Islet precursor cell (in vitro differentiated cells): Measurements from ENCODE around the gene FBXL3.
"Not testable (repeated sequence)": the region's sequence is repeated elsewhere in the genome, so short reads cannot be mapped to it uniquely, and the experiment has no call there.

Experiments
- DNase-seq: peaks from one replicate; pipeline ENCODE4 v3.0.0-alpha.2; 2018

FBXL3 gene

DNA sequence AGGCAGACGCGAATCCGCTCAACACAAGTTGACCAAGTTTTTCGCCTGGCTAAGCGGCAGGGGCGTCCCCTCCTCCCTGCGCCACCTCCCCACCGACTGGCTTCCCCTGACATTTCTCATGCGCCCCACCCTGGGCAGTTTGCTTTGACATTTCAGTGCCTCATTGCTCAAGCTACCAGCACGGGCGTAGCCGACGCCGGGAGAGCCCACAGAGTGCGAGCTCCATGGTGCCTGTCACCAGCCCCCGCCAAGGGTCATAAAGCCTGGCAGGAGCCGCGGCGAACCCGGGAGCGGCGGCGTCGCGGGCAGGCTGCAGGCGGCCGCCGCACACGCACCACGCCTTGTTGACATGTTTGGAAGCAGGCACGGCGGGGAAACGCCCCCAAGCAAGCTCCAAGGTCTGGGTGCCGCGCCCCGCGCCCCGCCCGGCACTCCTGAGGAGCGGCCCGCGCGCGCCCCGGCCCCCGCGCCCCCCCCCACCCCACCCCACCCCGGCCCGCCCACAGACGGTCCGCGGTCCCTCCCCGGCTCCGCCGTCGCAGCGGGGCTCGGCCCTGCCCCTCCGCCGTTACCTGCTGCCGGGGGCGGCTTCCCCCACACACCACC is 601 bp downstream of the FBXL3 start:
- peak; percentile 88 for DNase-seq

DNA sequence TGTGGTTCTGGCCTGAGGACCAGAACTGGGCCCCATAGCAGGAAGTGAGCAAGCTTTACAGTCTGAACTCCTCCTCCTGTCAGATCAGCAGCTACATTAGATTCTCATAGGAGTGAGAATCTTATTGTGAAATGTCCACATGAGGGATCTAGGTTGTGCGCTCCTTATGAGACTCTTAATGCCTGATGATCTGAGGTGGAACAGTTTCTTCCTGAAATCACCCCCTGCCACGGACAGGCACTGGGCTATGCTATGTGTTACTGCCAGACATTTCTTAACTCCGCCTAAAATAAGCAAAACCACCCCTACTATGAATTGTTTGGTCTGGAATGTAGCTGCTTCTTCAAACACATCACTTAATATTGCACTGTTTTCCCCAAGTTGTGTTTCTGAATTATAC is 4.6 kb downstream of the FBXL3 start:
- DNase-seq = no peak

DNA sequence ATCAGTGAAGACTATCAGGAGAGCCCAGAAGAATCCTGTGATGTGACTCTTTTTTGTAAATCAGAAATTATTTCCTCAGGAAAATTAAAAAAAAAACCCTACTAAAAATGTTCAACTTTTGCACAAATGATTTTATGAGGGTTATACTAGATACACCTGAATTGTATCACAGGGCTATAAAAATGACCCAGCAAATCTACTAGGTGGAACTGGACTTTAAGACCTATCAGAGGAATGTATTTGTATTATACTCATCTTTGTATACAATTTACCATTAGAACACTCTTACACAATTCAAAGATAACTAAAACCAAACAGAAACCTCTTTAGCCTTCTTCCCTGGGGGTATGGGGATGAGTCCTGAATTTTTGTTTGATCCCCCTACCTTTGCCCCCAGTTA is 7.2 kb downstream of the FBXL3 start:
- DNase-seq = no peak

DNA sequence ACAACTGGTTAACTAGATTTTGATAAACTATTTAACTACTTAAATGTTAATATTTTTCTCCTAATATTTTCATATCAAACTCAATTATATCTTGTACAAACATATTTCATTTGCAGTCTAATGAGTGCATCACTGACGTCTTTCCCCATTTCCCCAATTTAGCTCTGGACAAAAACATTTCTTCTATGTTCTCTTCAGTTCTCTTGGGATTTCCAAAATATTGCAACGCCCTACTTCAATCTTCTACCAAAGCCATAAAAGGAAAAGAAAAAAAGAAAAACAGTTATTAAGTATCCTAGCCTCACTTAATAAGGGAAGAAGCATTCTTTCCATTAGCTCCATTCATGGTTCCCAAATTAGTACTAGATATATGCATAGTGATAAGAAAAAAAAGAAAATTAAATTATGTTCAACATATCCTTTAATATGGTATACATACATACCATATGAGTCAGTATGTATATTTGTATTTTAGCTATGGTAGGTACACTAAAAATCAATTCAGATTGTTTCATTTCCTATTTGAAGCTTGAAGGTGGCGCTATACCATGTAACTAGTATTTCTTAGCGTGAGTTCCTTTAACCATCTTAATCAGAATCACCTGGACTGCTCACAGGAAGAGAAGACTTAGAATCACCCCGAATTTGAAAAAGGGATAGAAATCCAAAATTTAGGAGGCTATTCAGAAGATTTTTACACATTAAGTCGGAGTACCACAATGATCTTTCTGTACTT is 9.9 kb downstream of the FBXL3 start:
- no peak for DNase-seq

DNA sequence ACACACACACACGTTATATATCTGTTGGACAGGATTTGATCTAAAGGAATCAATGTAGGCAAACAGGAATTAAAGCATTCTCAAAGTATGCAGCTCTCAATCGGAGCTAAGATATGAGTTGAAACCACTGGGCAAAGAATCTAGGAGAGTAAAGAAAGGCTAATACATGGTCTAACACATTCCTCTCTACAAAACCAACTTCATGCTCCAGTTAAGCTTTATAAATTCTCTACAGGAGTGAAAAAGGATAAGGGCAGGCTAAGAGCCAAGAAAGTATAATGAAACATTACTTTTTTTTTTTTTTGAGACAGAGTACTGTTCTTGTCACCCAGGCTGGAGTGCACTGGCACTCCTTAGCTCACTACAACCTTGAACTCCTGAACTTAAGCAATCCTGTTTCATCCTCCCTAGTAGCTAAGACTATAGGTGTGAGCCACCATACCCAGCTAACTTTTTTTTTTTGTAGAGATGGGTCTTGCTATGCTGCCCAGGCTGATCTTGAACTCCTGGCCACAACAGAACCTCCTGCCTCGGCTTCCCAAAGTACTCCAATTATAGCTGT is 10.6 kb downstream of the FBXL3 start:
- no peak for DNase-seq

DNA sequence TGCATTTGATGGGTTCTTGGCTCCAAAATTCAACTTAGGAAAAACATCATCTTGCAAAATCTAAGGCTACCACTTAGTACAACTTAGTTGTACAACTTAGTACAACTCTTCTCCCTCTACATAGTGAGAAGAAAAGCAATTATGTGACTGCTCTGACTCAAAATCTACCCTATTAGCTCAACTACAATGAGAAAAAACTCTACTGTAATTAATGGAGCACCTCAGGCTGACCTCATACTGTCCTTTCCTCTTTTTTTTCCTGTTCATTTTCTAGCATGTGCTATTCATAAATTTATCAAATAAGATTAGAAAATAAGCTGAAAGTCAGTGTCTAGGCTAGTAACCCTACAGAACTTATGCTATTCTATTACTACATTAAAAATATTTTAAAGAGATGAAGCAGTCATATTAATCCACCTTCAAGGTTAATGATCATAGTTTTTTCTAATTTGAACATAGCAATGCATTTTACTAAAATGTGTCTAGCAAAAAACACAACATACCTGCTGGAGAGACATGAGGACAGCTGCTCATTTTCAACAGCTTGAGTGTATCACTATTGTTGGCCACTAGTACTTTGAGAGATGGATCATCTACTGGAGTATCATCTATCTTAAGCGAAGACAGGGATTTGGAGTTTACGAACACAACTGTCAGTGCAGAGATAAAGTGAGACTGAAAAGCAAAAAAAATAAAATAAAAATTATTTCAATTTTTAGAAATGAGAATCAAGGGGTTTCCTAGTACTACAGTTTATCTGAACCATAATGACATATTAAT is 11.9 kb downstream of the FBXL3 start:
- DNase-seq = no peak

DNA sequence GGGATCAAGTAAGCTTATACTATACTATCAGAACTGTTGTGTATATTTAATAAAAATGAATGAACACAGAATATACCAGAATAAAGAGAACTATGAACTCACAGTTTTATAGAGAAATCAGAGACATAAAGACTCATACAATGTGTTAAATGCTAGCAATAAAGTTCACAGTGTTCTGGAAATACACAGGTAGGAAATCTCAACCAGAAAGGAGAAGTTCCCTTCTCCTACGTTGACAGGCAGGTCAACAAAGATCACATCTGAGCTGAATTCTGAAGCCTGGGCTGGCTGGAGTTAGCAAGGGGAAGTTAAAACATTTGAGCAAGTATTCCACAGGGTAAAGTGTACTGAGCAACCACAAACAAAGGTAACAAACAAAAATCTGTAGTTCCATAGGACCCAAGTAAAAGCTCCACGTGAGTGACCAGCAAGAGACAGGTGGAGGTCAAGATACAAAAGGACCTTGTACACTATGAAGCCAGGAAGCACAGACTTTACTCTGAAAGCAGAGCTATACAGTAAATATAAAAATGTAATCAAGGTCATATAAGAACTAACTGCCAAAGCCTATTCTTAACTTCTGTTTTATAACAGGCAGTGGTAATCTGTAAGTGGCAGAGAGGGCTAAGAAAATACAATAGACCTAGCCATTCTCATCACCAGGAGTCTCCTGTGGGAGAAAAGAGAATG is 13.0 kb downstream of the FBXL3 start:
- DNase-seq = no peak

DNA sequence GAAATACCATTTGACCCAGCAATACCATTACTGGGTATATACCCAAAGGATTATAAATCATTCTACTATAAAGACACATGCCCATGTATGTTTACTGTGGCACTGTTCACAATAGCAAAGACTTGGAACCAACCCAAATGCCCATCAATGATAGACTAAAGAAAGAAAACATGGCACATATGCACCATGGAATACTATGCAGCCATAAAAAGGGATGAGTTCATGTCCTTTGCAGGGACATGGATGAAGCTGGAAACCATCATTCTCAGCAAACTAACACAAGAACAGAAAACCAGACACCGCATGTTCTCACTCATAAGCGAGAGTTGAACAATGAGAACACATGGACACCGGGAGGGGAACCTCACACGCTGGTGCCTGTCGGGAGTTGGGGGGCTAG is 17.2 kb downstream of the FBXL3 start:
- not testable (repeated sequence) for DNase-seq

DNA sequence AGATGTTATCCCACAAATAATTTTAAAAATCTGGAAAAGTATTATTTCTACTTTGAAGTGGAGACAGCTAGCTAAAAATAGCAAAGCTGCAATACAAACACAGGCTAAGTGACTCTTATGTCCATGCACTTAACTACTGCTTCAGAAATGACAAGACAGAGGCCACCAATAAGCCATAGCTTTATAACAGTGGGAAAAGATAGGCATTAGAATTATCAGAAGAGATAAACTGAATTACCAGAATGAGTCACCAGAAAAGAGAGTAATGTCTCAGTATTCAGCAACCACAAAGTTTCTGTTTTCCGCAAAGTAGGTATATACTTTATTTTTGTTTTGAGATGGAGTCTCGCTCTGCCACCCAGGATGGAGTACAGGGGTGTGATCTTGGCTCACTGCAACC is 17.9 kb downstream of the FBXL3 start:
- DNase-seq = no peak

DNA sequence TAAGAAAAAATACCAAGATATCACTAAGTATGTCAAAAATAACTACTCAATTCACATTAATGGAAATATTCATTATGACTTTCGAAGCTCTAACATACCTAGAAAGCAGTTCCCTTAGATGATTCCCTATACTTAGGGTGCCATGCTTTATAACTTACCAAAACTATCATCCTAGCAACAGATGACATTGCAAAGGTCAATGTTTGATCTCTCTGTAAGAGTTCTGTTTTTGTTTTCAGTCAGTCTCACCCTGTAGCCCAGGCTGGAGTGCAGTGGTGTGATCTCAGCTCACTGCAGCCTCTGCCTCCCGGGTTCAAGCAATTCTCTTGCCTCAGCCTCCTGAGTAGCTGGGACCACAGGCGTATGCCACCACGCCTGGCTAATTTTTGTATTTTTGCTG is 18.6 kb downstream of the FBXL3 start:
- DNase-seq = not testable (repeated sequence)

DNA sequence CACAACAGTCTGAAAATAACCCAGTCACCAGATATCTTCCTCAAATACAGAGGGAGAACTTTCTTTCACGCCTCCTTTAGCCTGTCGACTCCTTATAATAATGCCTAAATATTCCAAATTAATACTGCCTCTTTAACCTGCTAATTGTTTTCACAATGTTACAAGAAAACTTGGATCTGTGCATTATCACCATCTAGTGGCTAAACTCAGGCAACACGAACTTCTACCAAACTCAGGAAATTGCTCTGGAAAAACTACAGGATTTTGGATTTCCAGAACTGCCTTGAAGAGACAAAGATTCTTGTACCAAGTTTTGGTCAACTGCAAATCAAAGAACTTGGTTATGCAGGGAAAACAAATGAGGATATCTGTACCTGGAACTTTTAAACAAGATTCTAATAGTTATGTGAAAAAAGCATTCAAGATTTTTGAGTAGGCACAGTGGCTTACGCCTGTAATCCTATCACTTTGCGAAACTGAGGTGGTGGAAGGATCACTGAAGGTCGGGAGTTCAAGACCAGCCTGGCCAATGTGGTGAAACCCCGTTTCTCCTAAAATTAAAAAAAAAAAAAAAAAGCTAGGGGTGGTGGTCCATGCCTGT is 24.3 kb downstream of the FBXL3 start:
- no peak for DNase-seq

DNA sequence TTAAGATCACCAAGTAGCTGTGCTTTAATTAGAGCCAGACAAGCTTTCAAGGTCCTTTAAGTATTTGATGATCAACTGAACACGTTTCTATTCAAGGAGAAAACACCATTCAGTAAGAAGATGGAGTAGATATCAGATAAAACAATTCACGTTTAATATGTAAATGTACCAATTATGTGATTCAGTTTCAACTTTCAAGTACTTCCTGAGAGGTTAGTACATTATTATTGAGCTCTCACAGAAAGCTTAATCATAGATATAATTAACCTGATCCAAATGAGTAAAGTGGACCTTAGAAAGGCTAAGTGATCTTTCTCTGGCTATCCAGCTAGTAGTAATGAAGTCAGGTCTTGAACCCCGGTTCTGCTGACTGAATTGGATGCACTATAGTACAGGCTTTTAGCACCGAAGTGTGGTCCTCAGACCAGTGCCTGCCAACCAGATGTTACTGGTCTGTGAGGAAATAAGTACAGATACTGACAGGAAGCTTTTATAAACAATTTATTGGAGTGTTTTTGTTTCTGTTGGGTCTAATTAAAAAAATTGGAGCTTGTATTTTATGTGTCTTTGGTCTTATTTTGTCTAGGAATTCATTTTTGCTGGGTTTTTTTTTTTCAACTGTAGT is 24.9 kb downstream of the FBXL3 start:
- DNase-seq = no peak

DNA sequence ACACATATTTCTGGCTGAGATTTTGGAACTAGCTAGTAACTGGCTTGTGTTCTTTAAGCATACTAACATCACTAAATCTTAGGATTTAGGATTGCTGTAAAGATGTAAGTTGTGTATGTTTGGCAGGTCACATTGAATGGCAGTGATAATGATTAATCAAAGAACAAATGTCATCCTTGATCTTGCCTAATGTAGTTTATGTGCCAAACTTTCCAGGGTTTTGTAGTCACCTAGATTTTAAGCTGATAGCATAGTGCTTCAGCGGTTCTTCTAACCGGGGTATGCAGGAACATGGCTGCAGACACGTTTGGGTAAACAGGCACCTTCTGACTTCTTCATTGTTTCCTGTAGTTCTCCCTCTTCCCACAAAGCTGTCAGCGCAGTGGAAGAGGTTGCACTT is 25.4 kb downstream of the FBXL3 start:
- DNase-seq = no peak

DNA sequence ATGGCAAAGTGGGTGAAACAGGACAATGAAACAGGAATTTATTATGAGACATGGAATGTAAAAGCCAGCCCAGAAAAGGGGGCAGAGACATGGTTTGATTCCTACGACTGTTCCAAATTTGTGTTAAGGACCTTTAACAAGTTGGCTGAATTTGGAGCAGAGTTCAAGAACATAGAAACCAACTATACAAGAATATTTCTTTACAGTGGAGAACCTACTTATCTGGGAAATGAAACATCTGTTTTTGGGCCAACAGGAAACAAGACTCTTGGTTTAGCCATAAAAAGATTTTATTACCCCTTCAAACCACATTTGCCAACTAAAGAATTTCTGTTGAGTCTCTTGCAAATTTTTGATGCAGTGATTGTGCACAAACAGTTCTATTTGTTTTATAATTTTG is 26.5 kb downstream of the FBXL3 start:
- DNase-seq = no peak

DNA sequence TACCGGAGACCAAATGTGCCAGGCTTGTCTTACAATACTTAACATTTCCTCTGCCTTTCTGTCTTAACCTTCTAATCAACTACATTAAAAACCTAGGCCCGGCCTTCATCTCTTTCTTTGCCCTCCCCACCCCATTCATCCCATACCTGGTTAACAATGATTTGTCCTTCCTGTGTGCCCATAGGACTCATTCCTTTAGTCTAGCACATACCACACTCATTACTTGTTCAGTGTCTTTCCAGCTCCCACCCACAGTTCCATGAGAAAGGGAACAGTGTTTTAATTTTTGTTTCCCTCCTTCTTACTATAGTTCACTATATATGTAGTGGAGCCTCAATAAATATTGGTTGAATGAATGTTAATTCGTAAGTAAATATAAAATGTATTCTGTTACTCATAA is 32.7 kb downstream of the FBXL3 start:
- DNase-seq = no peak

DNA sequence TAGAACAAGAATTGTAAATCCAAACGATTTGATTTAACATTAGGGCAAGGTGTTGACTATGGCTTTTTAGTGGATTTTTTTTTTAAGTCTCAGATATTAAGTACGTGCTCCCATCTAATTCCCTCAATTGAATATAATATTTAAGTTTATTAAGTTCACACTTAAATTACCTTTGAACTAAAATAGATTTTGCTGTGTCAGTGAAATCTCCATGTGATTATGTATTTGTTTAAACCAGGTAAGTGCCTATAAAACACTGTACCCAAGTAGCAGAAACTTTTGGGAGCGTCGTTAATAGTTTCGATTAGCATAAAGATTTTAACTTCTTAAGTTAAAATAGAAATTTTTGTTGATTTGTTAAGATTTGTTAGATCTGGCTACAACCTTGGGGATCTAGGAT is 33.5 kb downstream of the FBXL3 start:
- no peak for DNase-seq

DNA sequence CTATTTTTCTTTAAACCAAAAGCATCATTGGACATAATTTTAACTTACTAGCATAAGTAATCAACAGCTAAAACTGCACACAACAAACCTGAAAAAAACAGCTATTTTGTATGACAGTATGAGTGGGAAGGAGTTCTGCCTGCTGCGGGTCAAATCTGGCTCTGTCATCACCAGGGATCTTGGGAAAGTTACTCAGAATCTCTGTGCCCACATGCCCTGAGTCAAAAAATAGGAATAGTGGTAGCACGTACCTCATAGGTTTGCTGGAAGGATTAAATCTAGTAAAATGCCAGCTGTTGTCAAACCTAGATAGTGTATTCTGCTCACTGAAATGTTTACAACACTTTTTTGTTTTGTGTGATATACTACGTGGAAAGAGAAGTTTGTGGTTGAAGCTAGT is 33.9 kb downstream of the FBXL3 start:
- no peak for DNase-seq

DNA sequence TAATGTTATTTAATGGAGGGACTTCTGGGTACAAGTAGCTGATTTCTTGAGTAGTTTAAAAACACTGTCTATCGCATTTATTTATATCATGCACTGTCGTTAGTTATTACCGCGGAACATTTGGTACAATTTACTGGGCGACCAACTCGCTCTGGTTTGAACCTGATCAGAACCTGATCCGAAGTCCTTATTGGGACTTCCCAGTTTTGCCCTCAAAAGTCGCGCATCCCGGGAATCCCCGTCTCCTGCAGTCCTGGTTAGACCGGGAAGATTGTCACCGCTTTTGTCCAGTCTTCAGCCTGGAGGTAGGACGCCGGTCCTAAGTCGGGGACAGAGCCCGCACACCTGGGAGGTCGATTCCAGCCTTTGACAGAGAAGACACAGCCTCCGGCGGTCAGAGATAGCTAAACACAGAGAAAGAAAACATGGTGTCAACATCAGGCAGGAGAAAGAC is 34.4 kb downstream of the FBXL3 start:
- DNase-seq = peak; percentile 61

DNA sequence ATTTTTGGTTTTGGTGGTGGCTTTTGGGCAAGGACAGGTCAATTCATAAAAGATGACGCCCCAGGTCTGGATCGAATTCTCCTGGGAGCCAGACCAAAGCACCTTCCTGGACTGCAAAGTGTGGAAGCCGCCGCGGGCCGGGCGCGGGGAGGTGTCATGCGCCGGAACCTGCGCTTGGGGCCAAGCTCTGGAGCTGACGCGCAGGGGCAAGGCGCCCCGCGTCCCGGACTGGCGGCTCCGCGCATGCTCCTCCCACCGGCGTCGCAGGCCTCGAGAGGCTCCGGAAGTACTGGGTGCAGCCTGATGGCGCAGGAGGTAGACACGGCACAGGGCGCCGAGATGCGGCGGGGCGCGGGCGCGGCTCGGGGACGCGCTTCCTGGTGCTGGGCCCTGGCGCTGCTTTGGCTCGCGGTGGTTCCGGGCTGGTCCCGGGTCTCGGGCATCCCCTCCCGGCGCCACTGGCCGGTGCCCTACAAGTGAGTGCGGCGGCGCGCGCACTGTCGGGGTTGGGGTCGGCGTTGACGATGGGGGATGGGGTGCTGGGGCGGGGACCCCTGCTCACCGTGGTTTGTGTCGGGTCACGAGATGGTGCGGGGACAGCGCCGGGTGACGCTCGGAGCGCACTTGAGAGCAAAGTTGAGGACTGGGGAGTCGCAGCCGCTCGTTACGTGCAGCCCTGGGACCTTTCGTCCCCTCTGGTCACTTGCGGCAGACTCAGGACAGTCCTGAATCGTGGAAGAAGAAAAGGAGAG is 35.0 kb downstream of the FBXL3 start, which contains the start of gene CLN5:
CLN5 (plus strand) TSS at position 286 of the 752 bp plus-strand sequence; CDS start at position 304, 18 bp downstream.
- DNase-seq = peak; percentile 97

DNA sequence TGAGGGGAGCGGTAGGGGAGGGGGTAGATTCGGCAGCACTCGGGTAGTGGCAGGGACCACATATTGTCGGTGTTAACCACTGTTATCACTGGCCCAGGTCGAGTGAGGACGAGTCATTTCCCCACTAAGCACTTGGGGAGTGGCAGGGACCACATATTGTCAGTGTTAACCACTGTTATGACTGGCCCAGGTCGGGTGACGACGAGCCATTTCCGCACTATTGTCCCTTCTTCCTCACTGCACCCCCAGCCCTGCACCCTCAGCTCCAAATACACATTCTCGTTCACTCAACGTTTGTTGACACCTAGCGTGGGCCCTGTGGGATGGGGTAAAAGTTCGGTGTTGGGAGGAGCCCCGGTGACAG is 35.5 kb downstream of the FBXL3 start:
- DNase-seq = no peak

DNA sequence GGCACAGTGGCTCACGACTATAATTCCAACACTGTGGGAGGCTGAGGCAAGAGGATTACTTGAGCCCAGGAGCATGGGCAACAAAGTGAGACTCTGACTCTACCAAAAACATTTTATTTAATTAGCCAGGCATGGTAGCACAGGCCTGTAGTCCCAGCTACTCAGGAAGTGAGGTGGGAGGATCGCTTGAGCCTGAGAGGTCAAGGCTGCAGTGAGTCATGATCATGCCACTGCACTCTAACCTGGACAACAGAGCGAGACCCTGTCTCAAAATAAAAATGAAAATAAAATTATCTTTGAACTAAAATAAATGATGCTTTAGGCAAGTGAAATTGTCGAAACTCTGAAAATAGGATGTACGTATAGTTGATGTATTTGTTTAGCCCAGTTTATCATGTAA is 43.3 kb downstream of the FBXL3 start:
- DNase-seq = no peak
